HEK293 (cell line): ENCODE measurements around the gene TNFAIP8L2.

ENCODE experiments used
- FEZF1 ChIP-seq: fragments of 450-650 bp; formaldehyde crosslinking; IDR thresholded peaks from 2 replicates; pipeline ENCODE4 v1.5.1; 2016; ENCODE audit warnings: missing biosample characterization, missing genetic modification characterization
- GFI1B ChIP-seq: fragments of 450-650 bp; formaldehyde crosslinking; IDR thresholded peaks from 2 replicates; pipeline ENCODE4 v1.5.1; 2016; ENCODE audit warnings: missing biosample characterization, missing genetic modification characterization
- KLF1 ChIP-seq: fragments of 450-650 bp; formaldehyde crosslinking; IDR thresholded peaks from 2 replicates; pipeline ENCODE4 v1.5.1; 2016; ENCODE audit warnings: missing biosample characterization, missing genetic modification characterization
- OSR2 ChIP-seq: fragments of 450-650 bp; formaldehyde crosslinking; IDR thresholded peaks from 2 replicates; pipeline ENCODE4 v1.5.1; 2016; ENCODE audit warnings: missing biosample characterization, missing genetic modification characterization
- PRDM2 ChIP-seq: fragments of 450-650 bp; formaldehyde crosslinking; IDR thresholded peaks from 2 replicates; pipeline ENCODE4 v1.5.1; 2016; ENCODE audit warnings: missing biosample characterization, missing genetic modification characterization, borderline replicate concordance
- REST ChIP-seq: fragments of 450-650 bp; formaldehyde crosslinking; IDR thresholded peaks from 2 replicates; pipeline ENCODE4 v1.5.1; 2016; ENCODE audit warnings: missing biosample characterization, missing genetic modification characterization
- YY1 ChIP-seq: fragments of 450-650 bp; formaldehyde crosslinking; IDR thresholded peaks from 2 replicates; pipeline ENCODE4 v1.5.1; 2018; ENCODE audit warnings: missing biosample characterization, missing genetic modification characterization
- YY2 ChIP-seq: fragments of 450-650 bp; formaldehyde crosslinking; IDR thresholded peaks from 2 replicates; pipeline ENCODE4 v1.5.1; 2016; ENCODE audit warnings: missing biosample characterization, missing genetic modification characterization
- ZBTB17 ChIP-seq: fragments of 450-650 bp; formaldehyde crosslinking; IDR thresholded peaks from 2 replicates; pipeline ENCODE4 v1.5.1; 2016; ENCODE audit warnings: missing biosample characterization, missing genetic modification characterization
- ZBTB48 ChIP-seq: fragments of 450-650 bp; formaldehyde crosslinking; IDR thresholded peaks from 2 replicates; pipeline ENCODE4 v1.5.1; 2016; ENCODE audit warnings: missing biosample characterization, missing genetic modification characterization
- ZFP37 ChIP-seq: fragments of 450-650 bp; formaldehyde crosslinking; IDR thresholded peaks from 2 replicates; pipeline ENCODE4 v1.5.1; 2016; ENCODE audit warnings: missing biosample characterization, missing genetic modification characterization
- ZNF114 ChIP-seq: fragments of 450-650 bp; formaldehyde crosslinking; IDR thresholded peaks from 2 replicates; pipeline ENCODE4 v1.5.0; 2017; ENCODE audit warnings: missing biosample characterization, missing genetic modification characterization
- ZNF157 ChIP-seq: fragments of 450-650 bp; formaldehyde crosslinking; IDR thresholded peaks from 2 replicates; pipeline ENCODE4 v1.5.1; 2016; ENCODE audit warnings: missing biosample characterization, missing genetic modification characterization
- ZNF211 ChIP-seq: fragments of 450-650 bp; formaldehyde crosslinking; IDR thresholded peaks from 2 replicates; pipeline ENCODE4 v1.5.1; 2016; ENCODE audit warnings: low read depth, missing biosample characterization, missing genetic modification characterization
- ZNF23 ChIP-seq: fragments of 450-650 bp; formaldehyde crosslinking; IDR thresholded peaks from 2 replicates; pipeline ENCODE4 v1.5.1; 2016; ENCODE audit warnings: missing biosample characterization, missing genetic modification characterization, borderline replicate concordance
- ZNF529 ChIP-seq: fragments of 450-650 bp; formaldehyde crosslinking; IDR thresholded peaks from 2 replicates; pipeline ENCODE4 v1.5.1; 2017; ENCODE audit warnings: missing genetic modification characterization, missing biosample characterization; ENCODE audit not compliant: insufficient replicate concordance
- ZNF555 ChIP-seq: fragments of 450-650 bp; formaldehyde crosslinking; conservative IDR thresholded peaks from 2 replicates; pipeline ENCODE4 v1.5.1; 2017; ENCODE audit warnings: missing biosample characterization, mild to moderate bottlenecking, missing genetic modification characterization, inconsistent platforms
- ZNF585B ChIP-seq: fragments of 450-650 bp; formaldehyde crosslinking; IDR thresholded peaks from 2 replicates; pipeline ENCODE4 v1.5.1; 2016; ENCODE audit warnings: missing biosample characterization, missing genetic modification characterization
- ZNF692 ChIP-seq: fragments of 450-650 bp; formaldehyde crosslinking; IDR thresholded peaks from 2 replicates; pipeline ENCODE4 v1.5.1; 2016; ENCODE audit warnings: missing biosample characterization, missing genetic modification characterization
- ZNF747 ChIP-seq: fragments of 450-650 bp; formaldehyde crosslinking; IDR thresholded peaks from 2 replicates; pipeline ENCODE4 v1.5.1; 2016; ENCODE audit warnings: missing biosample characterization, missing genetic modification characterization
- ZNF768 ChIP-seq: fragments of 450-650 bp; formaldehyde crosslinking; IDR thresholded peaks from 2 replicates; pipeline ENCODE4 v1.5.1; 2018; ENCODE audit warnings: missing biosample characterization, mild to moderate bottlenecking, missing genetic modification characterization
- ZSCAN23 ChIP-seq: fragments of 450-650 bp; formaldehyde crosslinking; IDR thresholded peaks from 2 replicates; pipeline ENCODE4 v1.5.1; 2016; ENCODE audit warnings: missing biosample characterization, missing genetic modification characterization
- ZSCAN30 ChIP-seq: fragments of 450-650 bp; IDR thresholded peaks from 2 replicates; pipeline ENCODE4 v1.5.1; 2018; ENCODE audit warnings: missing biosample characterization, mild to moderate bottlenecking, missing genetic modification characterization, moderate library complexity
- TF ChIP-seq, protein P1 (sequence below): fragments of 450-650 bp; formaldehyde crosslinking; IDR thresholded peaks from 2 replicates; pipeline ENCODE4 v1.5.1; 2016; ENCODE audit warnings: missing biosample characterization, missing genetic modification characterization
- TF ChIP-seq, protein P2 (sequence below): fragments of 450-650 bp; formaldehyde crosslinking; IDR thresholded peaks from 2 replicates; pipeline ENCODE4 v1.5.1; 2016; ENCODE audit warnings: missing biosample characterization, missing genetic modification characterization

TNFAIP8L2 gene

DNA sequence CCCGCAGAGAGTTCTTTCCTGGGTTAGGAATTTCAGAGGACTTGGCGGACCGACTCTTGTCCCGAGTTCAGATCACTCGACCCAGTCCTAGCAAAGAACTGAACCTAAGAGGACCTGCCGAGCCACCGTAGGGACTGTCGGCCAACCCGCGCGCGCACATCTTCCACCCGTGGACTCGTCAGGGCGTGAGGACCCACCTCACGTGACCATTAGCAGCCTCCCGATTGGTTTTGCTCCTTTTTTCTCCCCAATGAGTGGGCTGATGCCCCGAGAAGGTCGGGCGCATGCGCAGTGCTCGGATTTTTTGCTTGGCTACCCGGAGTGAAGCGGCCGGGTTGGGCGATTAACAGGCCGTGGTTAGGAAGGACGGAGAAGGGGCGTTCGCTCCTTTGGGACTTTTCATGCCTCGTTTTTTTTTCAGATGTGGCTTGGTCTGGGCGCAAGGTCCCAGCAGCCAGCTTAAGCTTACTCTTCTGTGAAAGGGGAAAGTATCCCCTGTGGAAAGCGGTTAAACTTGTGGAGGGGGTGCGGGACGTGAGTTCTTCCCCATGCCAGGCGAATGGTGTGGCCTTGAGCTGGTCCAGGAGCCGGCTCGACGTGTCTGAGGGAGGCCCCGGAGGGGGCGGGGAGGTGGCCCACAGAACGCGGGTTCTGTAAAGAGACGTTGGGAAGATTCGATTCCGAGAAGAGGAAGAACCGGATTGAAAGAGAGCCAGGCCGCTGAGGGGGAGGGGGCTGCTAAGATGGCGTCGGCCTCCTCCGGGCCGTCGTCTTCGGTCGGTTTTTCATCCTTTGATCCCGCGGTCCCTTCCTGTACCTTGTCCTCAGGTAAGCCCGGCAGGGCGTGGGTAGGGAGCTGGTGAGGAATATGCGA lies 42.0 kb downstream of the TNFAIP8L2 start, which contains the start of gene PIP5K1A (continued):
- TF ChIP-seq OSR2 (tag by site-specific recombination): no peak
- peak; percentile 88 for TF ChIP-seq ZBTB17
- TF ChIP-seq, protein P1, sequence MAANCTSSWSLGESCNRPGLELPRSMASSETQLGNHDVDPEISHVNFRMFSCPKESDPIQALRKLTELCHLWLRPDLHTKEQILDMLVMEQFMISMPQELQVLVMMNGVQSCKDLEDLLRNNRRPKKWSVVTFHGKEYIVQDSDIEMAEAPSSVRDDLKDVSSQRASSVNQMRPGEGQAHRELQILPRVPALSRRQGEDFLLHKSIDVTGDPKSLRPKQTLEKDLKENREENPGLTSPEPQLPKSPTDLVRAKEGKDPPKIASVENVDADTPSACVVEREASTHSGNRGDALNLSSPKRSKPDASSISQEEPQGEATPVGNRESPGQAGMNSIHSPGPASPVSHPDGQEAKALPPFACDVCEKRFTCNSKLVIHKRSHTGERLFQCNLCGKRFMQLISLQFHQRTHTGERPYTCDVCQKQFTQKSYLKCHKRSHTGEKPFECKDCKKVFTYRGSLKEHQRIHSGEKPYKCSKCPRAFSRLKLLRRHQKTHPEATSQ (tag by site-specific recombination): no peak
- TF ChIP-seq ZNF23 (tag by site-specific recombination): no peak
- no peak for TF ChIP-seq FEZF1 (tag by site-specific recombination)
- no peak for TF ChIP-seq REST (tag by site-specific recombination)
- TF ChIP-seq, protein P2, sequence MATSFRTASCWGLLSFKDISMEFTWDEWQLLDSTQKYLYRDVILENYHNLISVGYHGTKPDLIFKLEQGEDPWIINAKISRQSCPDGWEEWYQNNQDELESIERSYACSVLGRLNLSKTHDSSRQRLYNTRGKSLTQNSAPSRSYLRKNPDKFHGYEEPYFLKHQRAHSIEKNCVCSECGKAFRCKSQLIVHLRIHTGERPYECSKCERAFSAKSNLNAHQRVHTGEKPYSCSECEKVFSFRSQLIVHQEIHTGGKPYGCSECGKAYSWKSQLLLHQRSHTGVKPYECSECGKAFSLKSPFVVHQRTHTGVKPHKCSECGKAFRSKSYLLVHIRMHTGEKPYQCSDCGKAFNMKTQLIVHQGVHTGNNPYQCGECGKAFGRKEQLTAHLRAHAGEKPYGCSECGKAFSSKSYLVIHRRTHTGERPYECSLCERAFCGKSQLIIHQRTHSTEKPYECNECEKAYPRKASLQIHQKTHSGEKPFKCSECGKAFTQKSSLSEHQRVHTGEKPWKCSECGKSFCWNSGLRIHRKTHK (tag by site-specific recombination): no peak
- no peak for TF ChIP-seq ZNF211
- TF ChIP-seq GFI1B (tag by site-specific recombination): no peak
- TF ChIP-seq ZFP37 (tag by site-specific recombination): no peak
- TF ChIP-seq YY2 (tag by site-specific recombination): no peak
- peak; percentile 86 for TF ChIP-seq YY1 (tag by site-specific recombination)
- TF ChIP-seq ZNF768: no peak
- TF ChIP-seq KLF1 (tag by site-specific recombination): no peak
- TF ChIP-seq ZNF529 (tag by site-specific recombination): no peak
- TF ChIP-seq ZSCAN30 (tag by site-specific recombination): peak; percentile 66; the same call in 1 of the 2 replicates
- peak; percentile 83 for TF ChIP-seq ZBTB48
- no peak for TF ChIP-seq ZNF747 (tag by site-specific recombination)
- TF ChIP-seq ZNF692 (tag by site-specific recombination): peak; percentile 79
- TF ChIP-seq ZNF157 (tag by site-specific recombination): no peak
- no peak for TF ChIP-seq ZSCAN23 (tag by site-specific recombination)
- TF ChIP-seq ZNF114 (tag by site-specific recombination): no peak
- TF ChIP-seq ZNF555: no peak
- TF ChIP-seq ZNF585B (tag by site-specific recombination): no peak
- no peak for TF ChIP-seq PRDM2 (tag by site-specific recombination)
